HT1080 (cell line): ENCODE measurements around the gene ISG20L2. TPM values are rescaled to one million over a fixed set of nuclear protein-coding genes. Genes with fewer than 3 reads are reported as not detected.
"Not testable (repeated sequence)": the region's sequence is repeated elsewhere in the genome, so short reads cannot be mapped to it uniquely, and the experiment has no call there.

Source experiments
- DNase-seq: peaks from one replicate; pipeline ENCODE4 v3.0.0-alpha.2; 2015; ENCODE audit warnings: low read depth
- polyA plus RNA-seq, 2 experiments: library from polyadenylated mRNA; depleted of rRNA; stranded (reverse); fragments of >200 nt; gene quantifications; 2 replicates each; pipeline ENCODE4 v1.2.3, GENCODE V29; 2015
- total RNA-seq: library from RNA; depleted of rRNA; stranded (reverse); fragments of >200 nt; shearing (Covaris generic); gene quantifications from 2 replicates; pipeline ENCODE4 v1.2.3, GENCODE V29; 2014; rRNA removed

ISG20L2 gene
- 27.6 and 39.8 TPM in 2 replicates for total RNA-seq
- 44.0 and 45.2 TPM in 2 replicates for polyA plus RNA-seq (2015; cell fraction: cytosol; rRNA removed)
- 32.8 and 38.5 TPM in 2 replicates for polyA plus RNA-seq (2015; cell fraction: nucleus; rRNA removed)

GRCh38 chr1:156728599-156729462 is at the start of gene ISG20L2:
TSS of gene ISG20L2 (minus strand) at chr1:156728766. CDS start at chr1:156727652, 1,114 bp downstream.
- DNase-seq, result peak; percentile 97

GRCh38 chr1:156777573-156777972 is 49.0 kb upstream of the ISG20L2 start:
- no peak for DNase-seq

DNA sequence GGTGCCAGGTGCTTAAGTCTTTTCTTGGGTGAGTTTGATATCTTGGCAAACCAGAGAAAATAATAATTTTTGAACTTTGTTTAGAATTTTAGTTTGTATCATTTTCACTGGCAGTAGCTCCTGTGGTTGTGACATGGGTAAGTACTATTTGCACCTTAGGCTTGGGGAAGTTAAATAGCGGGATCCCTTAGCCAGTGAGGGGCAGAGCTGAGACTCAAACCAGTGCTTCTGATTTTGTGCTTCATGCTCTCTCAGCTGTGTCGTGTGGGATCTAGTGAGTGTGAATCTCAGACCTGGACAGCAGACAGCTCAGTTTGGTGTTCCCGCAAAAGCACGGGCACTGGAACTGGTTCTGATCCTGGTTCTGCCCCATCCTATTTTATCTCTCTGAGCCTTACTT is 48.4 kb upstream of the ISG20L2 start:
- DNase-seq, result no peak

- DNase-seq, result peak; percentile 15
These were observed 47.2 kb upstream of the ISG20L2 start for GRCh38 chr1:156775799-156776198.

- no peak for DNase-seq
These were observed 45.0 kb upstream of the ISG20L2 start for GRCh38 chr1:156773607-156774006.

DNA sequence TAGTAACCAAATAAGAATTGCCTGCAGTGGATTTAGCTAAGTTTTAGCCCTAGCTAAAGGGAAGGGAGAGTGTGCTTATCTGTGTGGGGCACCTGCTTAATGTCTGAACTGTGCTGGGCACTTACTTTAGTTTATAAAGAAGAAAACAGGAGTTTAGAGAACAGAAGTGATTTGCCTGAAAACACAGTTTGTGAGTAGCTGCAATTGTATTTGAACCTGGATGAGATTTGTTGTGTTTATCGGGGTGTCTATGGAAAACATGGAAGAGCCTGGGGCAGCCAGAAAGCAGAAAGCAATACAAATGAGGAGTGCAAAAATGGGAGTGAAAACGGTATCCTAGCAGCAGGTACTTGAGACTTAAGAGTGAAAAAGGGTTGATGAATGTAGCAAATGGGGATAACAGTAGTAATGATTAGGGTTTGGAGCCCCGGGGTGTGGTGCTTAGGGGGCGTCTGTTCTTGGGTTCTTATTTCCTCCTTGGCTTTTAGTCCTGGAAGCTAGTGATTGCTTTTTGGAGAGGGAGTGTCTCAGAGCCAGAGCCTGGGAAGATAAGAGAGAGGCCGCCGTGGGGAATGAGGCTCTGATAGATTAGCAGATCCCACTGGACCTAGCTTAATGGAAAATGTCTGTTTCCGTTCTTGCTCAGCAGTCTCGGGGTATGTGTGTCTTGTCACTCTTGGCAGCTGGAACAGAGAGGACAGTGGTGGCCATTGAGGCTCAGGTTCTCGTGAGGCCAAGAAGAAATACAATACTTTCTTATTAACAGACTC is 44.3 kb upstream of the ISG20L2 start:
- DNase-seq, result no peak

GRCh38 chr1:156772222-156772621 is 43.7 kb upstream of the ISG20L2 start:
- DNase-seq, result no peak

DNA sequence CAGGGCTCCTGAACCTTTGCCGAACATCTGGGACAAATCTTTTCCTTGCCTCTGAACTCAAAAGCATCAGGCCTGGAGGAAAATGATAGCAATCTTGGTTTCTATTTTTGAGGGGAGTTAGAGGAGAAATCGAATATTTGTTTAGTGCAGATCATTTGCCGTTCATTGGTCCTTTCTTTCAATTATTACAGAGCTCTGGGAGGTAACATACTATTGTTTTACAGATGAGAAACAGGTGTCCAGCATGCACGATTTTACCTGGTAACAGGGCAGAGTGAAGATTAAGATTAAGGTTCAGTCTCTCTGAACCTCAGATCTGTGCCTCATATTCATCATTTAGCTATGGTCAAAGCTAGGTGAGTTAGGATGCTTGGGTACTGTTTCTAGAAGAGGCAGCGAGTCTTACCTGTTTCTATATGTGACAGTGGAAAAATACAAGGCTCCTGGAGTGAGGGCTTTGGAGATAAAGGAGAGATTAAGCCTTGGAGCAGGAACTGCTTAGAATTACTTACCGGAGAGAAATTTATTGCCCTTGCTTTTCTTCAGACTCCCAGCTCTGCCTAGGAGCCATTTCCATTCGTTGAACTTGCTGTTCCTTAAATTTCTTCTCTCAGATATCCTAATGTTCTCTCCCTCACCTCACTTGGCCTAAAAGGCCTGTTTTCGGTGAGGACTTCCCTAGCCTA is 40.2 kb upstream of the ISG20L2 start:
- no peak for DNase-seq

- DNase-seq, result peak; percentile 18
These were observed 39.5 kb upstream of the ISG20L2 start for GRCh38 chr1:156767879-156768604.

GRCh38 chr1:156767101-156767878 is 38.7 kb upstream of the ISG20L2 start, which contains the start of gene PRCC:
TSS of gene PRCC (plus strand) at chr1:156767535. CDS start at chr1:156767772, 237 bp downstream.
- DNase-seq, result peak; percentile 100

GRCh38 chr1:156766298-156767100 is 37.9 kb upstream of the ISG20L2 start:
- DNase-seq, result peak; percentile 36

DNA sequence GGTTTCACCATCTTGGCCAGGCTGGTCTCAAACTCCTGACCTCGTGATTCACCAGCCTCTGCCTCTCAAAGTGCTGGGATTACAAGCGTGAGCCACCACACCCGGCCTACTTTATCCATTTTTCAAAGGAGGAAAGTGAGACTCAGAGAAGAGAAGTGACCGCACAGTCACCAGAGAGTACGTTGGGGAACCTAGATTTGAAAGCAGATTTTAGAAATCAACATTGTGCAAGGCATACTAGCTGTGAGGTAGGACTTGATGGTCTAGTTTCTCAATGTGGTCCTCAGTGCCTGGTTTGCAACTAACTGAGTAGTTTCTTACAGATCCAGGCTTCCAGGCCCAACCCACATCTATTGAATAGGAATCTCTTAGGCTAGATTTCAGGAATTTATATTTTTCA is 37.1 kb upstream of the ISG20L2 start:
- DNase-seq, result no peak

- not testable (repeated sequence) for DNase-seq
These were observed 36.6 kb upstream of the ISG20L2 start for GRCh38 chr1:156765136-156765535.

- DNase-seq, result no peak
These were observed 32.2 kb upstream of the ISG20L2 start for GRCh38 chr1:156760796-156761104.

GRCh38 chr1:156760092-156760795 is 31.7 kb upstream of the ISG20L2 start:
- no peak for DNase-seq

GRCh38 chr1:156757572-156758253 is 29.1 kb upstream of the ISG20L2 start:
- DNase-seq, result not testable (repeated sequence)

DNA sequence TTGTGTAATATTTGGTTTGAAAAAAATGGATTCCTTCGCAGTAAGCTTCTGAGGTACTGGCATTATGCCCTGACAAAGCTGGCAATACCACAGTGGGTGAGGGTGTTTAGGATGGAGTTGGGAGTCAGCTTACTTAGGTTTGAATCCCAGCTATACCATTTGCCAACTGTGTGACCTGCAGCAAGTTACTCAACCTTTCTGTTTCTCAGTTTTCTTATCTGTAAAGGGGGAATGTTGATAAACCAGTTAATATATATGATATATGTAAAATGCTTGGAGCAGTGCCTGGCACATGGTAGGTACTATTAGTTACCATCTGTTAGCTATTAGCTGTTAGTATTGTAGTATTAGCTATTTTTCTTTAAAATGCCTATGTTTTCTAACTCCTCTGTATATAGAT is 27.8 kb upstream of the ISG20L2 start:
- no peak for DNase-seq

- DNase-seq, result no peak
These were observed 27.0 kb upstream of the ISG20L2 start for GRCh38 chr1:156755527-156755950.
